Esophagus muscularis mucosa (tissue), 4 donors: ENCODE measurements around the gene REC114. TPM values are rescaled to one million over a fixed set of nuclear protein-coding genes. Genes with fewer than 3 reads are reported as not detected.
A peak's percentile ranks its signal among the peaks of the same experiment; 100 is the strongest.
"Not testable (repeated sequence)": the region's sequence is repeated elsewhere in the genome, so short reads cannot be mapped to it uniquely, and the experiment has no call there.

Experiments
- DNase-seq: peaks from one replicate; pipeline ENCODE4 v3.0.0-alpha.2; 2017; ENCODE audit errors: extremely low spot score
- H3K27ac ChIP-seq, 4 donors: fragments of 200-600 bp; sonication (generic); replicated peaks in 1 of 4; 1 replicate in 3 of 4; 2 replicates in 1 of 4; pipeline ENCODE4 v1.5.1; 2016 to 2019; ENCODE audit warnings: mild to moderate bottlenecking in 1 of 4
- H3K27me3 ChIP-seq, 4 donors: fragments of 200-600 bp; sonication (generic); one replicate each; pipeline versions ENCODE4 v1.5.1 to v1.6.0; 2016 to 2019
- H3K36me3 ChIP-seq, 4 donors: fragments of 200-600 bp; sonication (generic); one replicate each; pipeline ENCODE4 v1.5.1; 2016 to 2019
- H3K4me1 ChIP-seq, 4 donors: fragments of 200-600 bp; sonication (generic); one replicate each; pipeline ENCODE4 v1.5.1; 2016 to 2019
- H3K4me3 ChIP-seq, 4 donors: fragments of 200-600 bp; sonication (generic); 1 replicate in 2 of 4; 2 replicates in 2 of 4; pipeline ENCODE4 v1.5.1; 2016 to 2019; ENCODE audit warnings: mild to moderate bottlenecking in 4 of 4, moderate library complexity in 1 of 4
- H3K9me3 ChIP-seq, 4 donors: fragments of 200-600 bp; sonication (generic); 1 replicate in 3 of 4; 2 replicates in 1 of 4; pipeline ENCODE4 v1.5.1; 2016 to 2019
- EP300 ChIP-seq: sonication (generic); formaldehyde crosslinking; IDR thresholded peaks from one replicate; pipeline ENCODE4 v1.6.1; 2017; ENCODE audit warnings: antibody characterized with exemption
- POLR2A ChIP-seq: fragments of 450-650 bp; IDR thresholded peaks from one replicate; pipeline ENCODE4 v1.6.1; 2017; ENCODE audit warnings: antibody characterized with exemption, moderate library complexity, mild to moderate bottlenecking, low read depth
- POLR2AphosphoS5 ChIP-seq, 2 donors: sonication (generic); formaldehyde crosslinking; IDR thresholded peaks; one replicate each; pipeline ENCODE4 v1.6.1; 2017; ENCODE audit warnings: antibody characterized with exemption in 2 of 2
- WGBS: methylation state at CpG from one replicate; pipeline ENCODE4 v1.1.5; 2018; 5-methylcytosine and 5-hydroxymethylcytosine counted together
- intact Hi-C: fragments of 100-400 bp; cut with DNase I; formaldehyde crosslinking; loops from one replicate; pipeline ENCODE4 v1.15.1; 2023
- total RNA-seq, 4 donors: library from RNA; depleted of rRNA; stranded (reverse); fragments of >200 nt; gene quantifications; one replicate each; pipeline versions ENCODE4 v1.1.0 to v1.2.1, GENCODE V29; 2016
- TF ChIP-seq, protein P1 (sequence below), 3 experiments: fragments of 200-600 bp in 2 of 3; fragments of 450-650 bp in 1 of 3; sonication (generic) in 2 of 3; IDR thresholded peaks; one replicate each; pipeline ENCODE4 v1.5.1; 2017 to 2019; ENCODE audit warnings: antibody characterized with exemption in 3 of 3, mild to moderate bottlenecking in 2 of 3, moderate library complexity in 1 of 3

Gene REC114
- total RNA-seq, 4 donors from 2014 or later, result not detected

DNA sequence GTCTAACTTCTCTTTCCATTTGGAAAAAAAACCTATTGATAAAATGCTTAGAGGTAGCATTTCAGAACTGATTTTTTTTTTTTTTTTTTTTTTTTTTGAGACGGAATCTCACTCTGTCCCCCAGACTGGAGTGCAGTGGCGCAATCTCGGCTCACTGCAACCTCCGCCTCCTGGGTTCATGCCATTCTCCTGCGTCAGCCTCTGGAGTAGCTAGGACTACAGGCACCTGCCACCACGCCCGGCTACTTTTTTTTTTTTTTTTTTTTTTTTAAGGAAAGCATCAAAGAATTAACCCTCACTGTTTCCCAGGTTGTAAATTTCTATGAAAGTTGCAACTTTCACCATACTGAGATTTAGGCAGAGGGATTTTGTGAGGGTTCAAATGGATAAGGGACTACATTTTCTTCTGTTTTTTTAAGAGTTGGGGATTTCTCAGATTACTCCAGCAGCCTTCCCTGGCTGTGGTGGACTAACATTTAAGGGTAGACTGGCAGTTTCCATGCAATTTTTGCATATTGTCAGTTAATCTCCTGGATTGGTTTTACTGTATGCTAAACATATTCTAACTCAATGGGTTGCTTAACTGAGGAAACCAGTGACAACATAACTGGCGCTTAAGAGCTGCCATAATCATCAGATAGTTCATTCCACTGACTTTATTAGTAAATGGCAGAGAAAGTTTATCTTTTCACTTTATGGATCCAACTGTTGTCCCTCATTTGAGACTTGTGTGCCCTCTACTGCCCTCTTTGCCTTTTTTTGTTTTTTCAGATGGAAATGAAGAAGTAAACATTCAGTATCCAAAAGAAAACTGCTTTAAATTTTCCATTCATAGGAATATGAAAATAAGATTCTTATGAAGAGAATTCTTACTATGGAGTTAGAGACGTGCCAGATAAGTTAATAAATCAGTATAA is 96.5 kb downstream of the REC114 start:
- H3K27me3 ChIP-seq, result no peaks in the 10 kb centered on the region
- 90% methylated on average over 9 of the region's 9 CpGs for WGBS

GRCh38 chr15:73540161-73540560 is 97.2 kb downstream of the REC114 start:
- Histone ChIP-seq H3K36me3 (no peaks in the 10 kb centered on the region), H3K4me1 (no peaks in the 10 kb centered on the region), H3K9me3 (no peaks in the 10 kb centered on the region), H3K4me3 (no peak overlapping the region), H3K27me3 (no peaks in the 10 kb centered on the region), H3K27ac (no peak overlapping the region)
- TF ChIP-seq, protein P1, sequence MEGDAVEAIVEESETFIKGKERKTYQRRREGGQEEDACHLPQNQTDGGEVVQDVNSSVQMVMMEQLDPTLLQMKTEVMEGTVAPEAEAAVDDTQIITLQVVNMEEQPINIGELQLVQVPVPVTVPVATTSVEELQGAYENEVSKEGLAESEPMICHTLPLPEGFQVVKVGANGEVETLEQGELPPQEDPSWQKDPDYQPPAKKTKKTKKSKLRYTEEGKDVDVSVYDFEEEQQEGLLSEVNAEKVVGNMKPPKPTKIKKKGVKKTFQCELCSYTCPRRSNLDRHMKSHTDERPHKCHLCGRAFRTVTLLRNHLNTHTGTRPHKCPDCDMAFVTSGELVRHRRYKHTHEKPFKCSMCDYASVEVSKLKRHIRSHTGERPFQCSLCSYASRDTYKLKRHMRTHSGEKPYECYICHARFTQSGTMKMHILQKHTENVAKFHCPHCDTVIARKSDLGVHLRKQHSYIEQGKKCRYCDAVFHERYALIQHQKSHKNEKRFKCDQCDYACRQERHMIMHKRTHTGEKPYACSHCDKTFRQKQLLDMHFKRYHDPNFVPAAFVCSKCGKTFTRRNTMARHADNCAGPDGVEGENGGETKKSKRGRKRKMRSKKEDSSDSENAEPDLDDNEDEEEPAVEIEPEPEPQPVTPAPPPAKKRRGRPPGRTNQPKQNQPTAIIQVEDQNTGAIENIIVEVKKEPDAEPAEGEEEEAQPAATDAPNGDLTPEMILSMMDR (IDR thresholded peaks at IDR 0.05), result no peak
- TF ChIP-seq POLR2A, result no peak
- no peak for TF ChIP-seq POLR2AphosphoS5 (IDR thresholded peaks at IDR 0.05)
- no peak for TF ChIP-seq EP300
- WGBS, result 91% methylated on average over 3 of the region's 3 CpGs
- no peak for DNase-seq
- intact Hi-C loops, result no loop called here

More for the DNA sequence above, 96.5 kb downstream of the REC114 start:
- Histone ChIP-seq H3K4me1 (no peaks in the 10 kb centered on the region), H3K9me3 (no peaks in the 10 kb centered on the region), H3K27ac (no peak overlapping the region), H3K4me3 (no peak overlapping the region), H3K36me3 (no peaks in the 10 kb centered on the region)
- TF ChIP-seq POLR2A, result no peak
- no peak for TF ChIP-seq POLR2AphosphoS5 (IDR thresholded peaks at IDR 0.05)
- TF ChIP-seq EP300, result no peak
- TF ChIP-seq, protein P1 (IDR thresholded peaks at IDR 0.05), result no peak
- no peak for DNase-seq
- intact Hi-C loops, result no loop called here

DNA sequence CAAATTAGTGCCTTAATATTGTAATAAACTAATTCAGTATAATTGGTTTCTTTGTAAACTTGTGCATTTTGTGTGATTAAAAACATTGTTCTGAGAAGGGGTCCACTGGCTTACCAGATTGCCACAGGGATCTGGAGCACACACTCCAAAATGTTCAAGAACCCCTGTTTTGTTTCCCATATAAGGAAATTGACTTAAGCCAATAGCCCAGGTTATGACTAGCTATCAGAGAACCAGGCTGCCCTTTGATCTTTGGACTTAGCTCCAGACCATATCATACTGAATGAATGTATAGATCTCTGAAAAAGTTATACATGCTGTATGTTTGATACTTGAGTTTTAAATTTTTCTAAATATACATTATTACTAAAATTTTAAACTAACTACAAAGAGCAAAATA is 98.5 kb downstream of the REC114 start:
- no peak for TF ChIP-seq POLR2A
- TF ChIP-seq, protein P1 (IDR thresholded peaks at IDR 0.05), result no peak
- no peak for TF ChIP-seq POLR2AphosphoS5 (IDR thresholded peaks at IDR 0.05)
- intact Hi-C loops, result no loop called here

GRCh38 chr15:73548925-73549324 is 106.0 kb downstream of the REC114 start:
- intact Hi-C loops, H3K4me1 ChIP-seq, H3K4me3 ChIP-seq, DNase-seq, H3K27me3 ChIP-seq, H3K27ac ChIP-seq, H3K36me3 ChIP-seq, H3K9me3 ChIP-seq: not testable (repeated sequence)
- WGBS, result 83% methylated on average over 3 of the region's 3 CpGs

More for the DNA sequence above, 98.5 kb downstream of the REC114 start:
- Histone ChIP-seq H3K27me3 (no peaks in the 10 kb centered on the region), H3K4me1 (no peaks in the 10 kb centered on the region), H3K27ac (no peak overlapping the region), H3K36me3 (no peaks in the 10 kb centered on the region), H3K4me3 (no peak overlapping the region), H3K9me3 (no peaks in the 10 kb centered on the region)
- DNase-seq, result no peak

DNA sequence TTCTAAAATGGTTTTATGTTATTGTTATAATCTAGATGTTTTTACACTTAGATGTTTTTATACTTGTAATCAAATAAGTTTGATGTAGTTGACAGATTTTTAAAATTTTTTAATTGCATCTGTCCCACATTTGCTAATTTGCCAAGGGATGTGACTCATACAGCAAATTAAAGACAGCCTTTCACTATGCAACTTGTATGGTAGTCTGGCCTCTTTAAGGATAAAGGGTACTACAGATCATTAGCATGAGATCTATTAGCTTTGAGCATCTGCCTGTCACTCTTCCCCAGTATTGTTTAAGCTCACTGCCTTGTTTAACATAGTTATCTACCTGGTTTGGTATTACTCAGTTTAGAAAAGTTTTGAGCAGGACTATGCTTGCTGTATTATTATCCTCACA is 107.2 kb downstream of the REC114 start:
- H3K27ac ChIP-seq, result no peak overlapping the region
- DNase-seq, result no peak
- H3K36me3 ChIP-seq, result peaks cover 0 to 9% (median 5%) of the 10 kb centered on the region in 4 donors
- H3K9me3 ChIP-seq, result no peaks in the 10 kb centered on the region
- no peak for TF ChIP-seq EP300
- H3K4me1 ChIP-seq, result no peaks in the 10 kb centered on the region
- H3K27me3 ChIP-seq, result no peaks in the 10 kb centered on the region
- intact Hi-C loops, result no loop called here
- no peak overlapping the region for H3K4me3 ChIP-seq

GRCh38 chr15:73555080-73555479 is 112.1 kb downstream of the REC114 start:
- Histone ChIP-seq H3K9me3 (no peaks in the 10 kb centered on the region), H3K4me3 (no peak overlapping the region), H3K27ac (no peak overlapping the region), H3K36me3 (peaks cover 30 to 53% (median 46%) of the 10 kb centered on the region in 4 donors), H3K27me3 (no peaks in the 10 kb centered on the region), H3K4me1 (no peaks in the 10 kb centered on the region)
- DNase-seq, result no peak
- peak in 1 of 2 donors; percentile 10 for TF ChIP-seq POLR2AphosphoS5 (IDR thresholded peaks at IDR 0.05)
- TF ChIP-seq, protein P1 (IDR thresholded peaks at IDR 0.05), result no peak
- no peak for TF ChIP-seq EP300
- intact Hi-C loops, result no loop called here
- WGBS, result 83% methylated on average over 4 of the region's 4 CpGs
